HG02943 (cell line): ENCODE data around the gene MOV10L1.
"Not testable (repeated sequence)": the region's sequence is repeated elsewhere in the genome, so short reads cannot be mapped to it uniquely, and the experiment has no call there.

Experiments used
- ATAC-seq: cut with Tn5 transposase; IDR thresholded peaks from one replicate; pipeline ENCODE4 v1.9.1; 2021; ENCODE audit warnings: mild to moderate bottlenecking, low read depth, moderate library complexity; ENCODE audit not compliant: unreplicated experiment

The MOV10L1 gene

GRCh38 chr22:50131894-50132293 is 42.1 kb downstream of the MOV10L1 start:
- no peak for ATAC-seq

GRCh38 chr22:50134481-50134880 is 44.7 kb downstream of the MOV10L1 start:
- ATAC-seq = no peak

GRCh38 chr22:50136581-50137015 is 46.8 kb downstream of the MOV10L1 start:
- no peak for ATAC-seq

GRCh38 chr22:50137277-50137676 is 47.5 kb downstream of the MOV10L1 start:
- not testable (repeated sequence) for ATAC-seq

- no peak for ATAC-seq
Observed at GRCh38 chr22:50138041-50138440, 48.2 kb downstream of the MOV10L1 start.

- no peak for ATAC-seq
Observed at GRCh38 chr22:50138988-50139387, 49.2 kb downstream of the MOV10L1 start.

- no peak for ATAC-seq
Observed at GRCh38 chr22:50139843-50140415, 50.1 kb downstream of the MOV10L1 start.

- ATAC-seq = no peak
Observed at GRCh38 chr22:50140615-50141014, 50.8 kb downstream of the MOV10L1 start.

- no peak for ATAC-seq
Observed at GRCh38 chr22:50141462-50141861, 51.7 kb downstream of the MOV10L1 start.

GRCh38 chr22:50141891-50142363 is 52.1 kb downstream of the MOV10L1 start:
- ATAC-seq = no peak

GRCh38 chr22:50143096-50143495 is 53.3 kb downstream of the MOV10L1 start:
- ATAC-seq = no peak

GRCh38 chr22:50144005-50144614 is 54.3 kb downstream of the MOV10L1 start:
- no peak for ATAC-seq

- no peak for ATAC-seq
Observed at GRCh38 chr22:50145721-50146438, 56.1 kb downstream of the MOV10L1 start.

- no peak for ATAC-seq
Observed at GRCh38 chr22:50146439-50147238, 56.8 kb downstream of the MOV10L1 start.

GRCh38 chr22:50147258-50148165 is 57.7 kb downstream of the MOV10L1 start:
- not testable (repeated sequence) for ATAC-seq

GRCh38 chr22:50148166-50148500 is 58.3 kb downstream of the MOV10L1 start:
- ATAC-seq = no peak

GRCh38 chr22:50148991-50149721 is 59.4 kb downstream of the MOV10L1 start:
- no peak for ATAC-seq

GRCh38 chr22:50150161-50151129 is 60.6 kb downstream of the MOV10L1 start:
- ATAC-seq = no peak
